ENCODE measurements around the gene PPP2R2B.
A peak's percentile ranks its signal among the peaks of the same experiment; 100 is the strongest.

Gene PPP2R2B

DNA sequence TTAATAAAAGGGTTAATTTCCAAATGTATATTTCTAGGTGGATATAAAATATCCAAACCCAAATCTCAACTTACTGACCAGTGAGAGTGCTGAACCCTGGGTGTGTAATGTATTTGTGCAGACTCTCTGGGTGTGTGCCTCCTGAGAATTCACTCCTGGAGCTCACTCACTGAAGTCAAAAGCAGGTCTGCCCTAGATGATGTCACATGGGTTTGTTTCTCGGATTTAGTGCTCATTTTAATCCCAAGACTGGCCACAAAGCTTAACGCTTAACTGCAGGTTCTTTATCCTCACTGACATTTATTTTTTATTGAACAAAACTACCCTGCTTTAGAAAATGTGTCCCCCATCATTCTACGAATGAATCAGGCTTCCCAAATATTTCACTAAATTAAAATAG, 179.4 kb downstream of the PPP2R2B start:
- no peak for DNase-seq (ENCODE audit: low spot score)

GRCh38 chr5:146698651-146699050, 179.9 kb downstream of the PPP2R2B start:
- DNase-seq (ENCODE audit: low spot score), result no peak

GRCh38 chr5:146697211-146697610, 181.3 kb downstream of the PPP2R2B start:
- DNase-seq (ENCODE audit: low spot score), result no peak

GRCh38 chr5:146695646-146696045, 182.9 kb downstream of the PPP2R2B start:
- DNase-seq (ENCODE audit: low spot score), result no peak

- DNase-seq (ENCODE audit: low spot score), result no peak
These were observed 187.6 kb downstream of the PPP2R2B start for GRCh38 chr5:146690880-146691355.

GRCh38 chr5:146687630-146688029, 190.9 kb downstream of the PPP2R2B start:
- DNase-seq (ENCODE audit: low spot score), result no peak

DNA sequence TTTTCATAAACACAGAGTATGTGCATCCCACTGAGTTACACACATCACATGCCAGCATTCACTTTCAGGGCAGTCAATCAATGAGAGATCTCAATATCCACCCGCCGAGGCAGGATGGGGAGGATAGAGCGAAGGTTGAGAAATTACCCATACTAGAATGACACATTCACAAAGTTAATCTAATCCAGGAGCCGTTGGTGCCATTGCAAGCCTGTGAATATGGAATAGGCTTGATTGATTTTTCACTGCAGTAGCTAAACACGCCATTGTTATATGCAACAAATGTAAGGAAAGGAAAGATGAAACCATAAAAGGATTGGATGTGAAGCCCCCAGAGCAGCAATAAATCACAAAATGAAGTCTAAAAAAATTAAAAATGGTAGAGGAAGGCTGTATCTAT, 194.7 kb downstream of the PPP2R2B start:
- no peak for DNase-seq (ENCODE audit: low spot score)

GRCh38 chr5:146682899-146683532, 195.5 kb downstream of the PPP2R2B start:
- no peak for DNase-seq (ENCODE audit: low spot score)

DNA sequence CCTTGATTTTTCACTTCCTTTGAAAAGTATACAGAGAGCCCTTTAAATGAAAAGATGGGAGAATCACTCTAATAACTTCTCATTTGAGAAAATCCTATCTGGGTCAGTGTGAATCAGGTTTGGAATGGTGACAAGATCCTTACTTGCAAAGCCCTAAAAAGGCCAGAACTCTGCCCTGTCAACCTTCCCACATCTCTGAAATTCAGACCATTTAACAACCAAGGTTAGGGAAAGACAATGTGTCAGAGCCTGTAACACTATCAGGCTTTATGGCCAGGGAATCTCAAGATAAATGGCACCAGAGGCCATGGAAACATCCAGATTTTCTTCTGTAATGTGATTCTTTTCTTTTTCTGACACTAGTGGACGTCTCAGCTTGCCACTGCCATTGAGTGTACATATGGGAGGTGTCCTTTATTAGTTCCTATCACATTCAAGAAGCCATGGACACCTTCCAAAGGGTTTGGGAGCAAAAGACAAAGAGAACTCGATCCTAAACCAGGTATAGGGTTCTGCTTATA, 196.9 kb downstream of the PPP2R2B start:
- no peak for DNase-seq (ENCODE audit: low spot score)

DNA sequence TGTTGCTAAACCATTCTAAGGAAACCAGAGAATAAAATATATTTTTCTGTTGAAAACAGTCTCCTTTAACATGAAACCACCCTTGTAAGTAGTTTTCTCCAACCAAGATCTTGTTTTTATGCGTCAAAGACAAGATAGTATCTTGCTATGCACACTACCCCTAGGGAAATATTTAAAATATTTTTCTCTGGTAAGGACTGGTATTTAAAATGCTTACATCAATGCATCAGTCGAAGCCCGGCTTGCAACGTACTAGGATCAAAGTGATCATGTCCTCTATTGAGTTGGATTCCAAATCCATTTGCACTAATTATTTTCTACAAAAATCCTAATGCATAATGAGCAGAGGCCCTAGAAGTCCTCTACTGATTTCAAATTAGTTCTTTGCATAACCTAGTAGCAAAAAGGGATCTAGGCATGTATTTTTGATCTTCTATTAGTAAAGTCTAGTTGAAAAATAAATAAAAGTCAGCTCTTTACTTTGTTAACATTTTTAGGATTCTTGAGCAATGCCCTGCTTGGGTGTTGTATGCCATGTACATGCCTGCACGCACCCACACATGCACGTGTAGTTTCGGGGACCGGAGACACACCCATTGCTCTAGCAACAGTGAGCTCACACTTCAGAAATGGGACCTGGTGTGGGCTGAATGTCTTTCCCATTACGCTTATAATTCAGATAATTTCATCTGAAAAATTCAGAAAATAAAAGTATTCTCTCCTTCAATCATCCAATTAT, 197.5 kb downstream of the PPP2R2B start:
- no peak for DNase-seq (ENCODE audit: low spot score)

GRCh38 chr5:146675636-146676035, 202.9 kb downstream of the PPP2R2B start:
- DNase-seq (ENCODE audit: low spot score), result no peak

GRCh38 chr5:146672866-146673265, 205.7 kb downstream of the PPP2R2B start:
- no peak for DNase-seq (ENCODE audit: low spot score)

GRCh38 chr5:146671561-146672295, 206.8 kb downstream of the PPP2R2B start:
- DNase-seq (ENCODE audit: low spot score), result no peak

DNA sequence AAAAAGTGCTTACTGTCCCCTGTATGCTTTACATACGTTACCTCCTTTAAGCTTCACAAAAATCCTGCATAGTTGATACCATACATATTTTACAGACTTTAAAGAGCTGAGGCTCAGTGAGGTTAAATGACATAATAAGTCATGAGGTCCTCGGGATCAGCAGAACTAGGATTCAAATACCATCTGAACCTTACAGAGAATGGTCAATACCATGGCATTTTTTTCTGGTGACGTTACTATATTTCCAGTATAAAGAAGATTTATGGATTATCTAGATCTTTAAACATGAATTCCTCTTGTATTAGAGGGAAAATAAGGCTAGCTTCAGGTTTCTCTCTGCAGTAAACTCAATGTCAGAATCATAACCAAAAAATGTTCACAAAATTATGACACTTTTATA, 208.9 kb downstream of the PPP2R2B start:
- no peak for DNase-seq (ENCODE audit: low spot score)

GRCh38 chr5:146667633-146668272, 210.8 kb downstream of the PPP2R2B start:
- DNase-seq (ENCODE audit: low spot score), result peak; percentile 2

DNA sequence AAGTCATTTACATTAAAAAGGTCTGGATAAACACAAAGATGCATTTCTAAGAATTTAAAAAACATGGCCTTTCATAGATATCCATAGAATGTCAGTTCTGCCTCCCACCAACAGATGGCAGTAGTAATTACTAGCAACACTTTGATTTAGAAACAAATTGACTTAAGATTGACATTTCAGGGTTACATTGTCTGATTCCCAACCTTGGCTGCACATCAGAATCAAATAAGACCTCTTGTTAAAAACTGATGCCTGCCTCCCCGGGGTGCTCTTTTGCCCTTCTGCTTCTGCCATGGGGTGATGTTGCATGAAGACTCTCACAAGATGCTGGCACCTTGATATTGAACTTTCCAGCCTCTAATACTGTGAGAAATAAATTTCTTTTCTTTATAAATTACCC, 216.3 kb downstream of the PPP2R2B start:
- DNase-seq (ENCODE audit: low spot score), result no peak

GRCh38 chr5:146660376-146660960, 218.1 kb downstream of the PPP2R2B start:
- no peak for DNase-seq (ENCODE audit: low spot score)

DNA sequence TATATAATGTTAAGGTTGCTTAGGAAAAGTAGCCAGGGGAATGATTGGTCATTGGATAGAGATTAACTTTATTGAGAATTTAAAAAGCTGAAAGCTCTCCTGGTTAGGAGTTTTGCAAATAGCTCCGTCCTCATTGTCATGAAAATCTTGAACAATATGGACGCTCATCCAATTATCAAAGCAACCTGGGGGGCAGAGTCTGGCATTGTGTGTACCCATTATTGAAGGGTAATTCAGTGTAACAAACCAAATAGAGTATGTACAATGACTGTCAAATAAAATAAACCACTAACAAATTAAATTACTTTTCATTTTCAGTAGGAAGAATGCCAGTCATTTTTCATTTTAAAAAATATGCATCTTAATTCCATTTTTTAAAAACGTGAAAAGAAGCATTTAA, 218.6 kb downstream of the PPP2R2B start:
- no peak for DNase-seq (ENCODE audit: low spot score)

DNA sequence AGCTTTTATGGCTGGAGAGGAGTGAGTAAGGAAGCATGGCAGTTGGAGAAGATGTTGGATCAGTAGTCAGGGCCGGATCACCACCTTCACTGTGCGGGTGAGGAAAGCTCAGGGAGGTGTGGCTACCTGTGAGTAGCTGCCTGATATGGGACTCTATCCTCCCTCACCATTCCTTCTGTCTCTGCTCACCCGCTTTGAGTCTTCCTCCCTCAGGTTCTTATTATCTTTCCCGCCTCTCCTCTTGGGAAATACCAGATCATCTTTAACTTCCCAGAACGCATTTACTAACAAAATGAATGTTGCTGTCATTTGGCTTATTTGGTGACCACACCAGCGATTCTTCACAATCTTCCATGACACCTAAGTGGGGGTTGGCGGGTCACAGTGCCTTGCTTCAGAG, 221.9 kb downstream of the PPP2R2B start:
- no peak for DNase-seq (ENCODE audit: low spot score)

GRCh38 chr5:146653560-146653959, 225.0 kb downstream of the PPP2R2B start:
- DNase-seq (ENCODE audit: low spot score), result no peak

- DNase-seq (ENCODE audit: low spot score), result no peak
These were observed 226.0 kb downstream of the PPP2R2B start for GRCh38 chr5:146652547-146652946.

DNA sequence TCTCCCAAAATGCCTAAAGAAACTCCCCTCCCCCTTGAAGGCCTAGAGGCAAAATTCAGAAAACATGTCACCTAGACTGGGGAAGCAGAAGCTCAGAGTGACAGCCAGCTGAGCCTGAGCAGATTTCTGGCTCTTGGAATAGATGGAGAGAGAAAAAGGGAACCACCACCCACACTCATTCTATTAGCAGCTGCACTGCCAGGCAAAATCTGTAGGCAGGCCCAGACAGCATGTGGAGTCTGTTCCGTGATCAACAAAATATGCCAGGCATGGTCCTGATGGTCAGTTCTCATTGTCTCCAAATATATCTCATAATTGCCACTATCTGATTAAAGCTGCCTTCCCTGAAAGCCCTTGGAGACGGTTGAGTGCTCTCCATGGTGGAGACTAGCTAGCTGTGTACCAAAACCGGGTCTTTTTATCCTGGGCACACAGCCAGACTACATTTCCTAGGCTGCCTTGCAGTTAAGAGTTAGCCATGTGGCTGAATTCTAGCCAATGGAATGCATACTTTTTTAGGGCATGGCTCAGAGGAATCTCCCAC, 230.8 kb downstream of the PPP2R2B start:
- DNase-seq (ENCODE audit: low spot score), result no peak

Measured in AG08395 (cell line).